Measurements from ENCODE around the gene B9D2. TPM values are rescaled to one million over a fixed set of nuclear protein-coding genes. Genes with fewer than 3 reads are reported as not detected.
"Not testable (repeated sequence)": the region's sequence is repeated elsewhere in the genome, so short reads cannot be mapped to it uniquely, and the experiment has no call there.

Gene B9D2
- total and polyA plus RNA-seq, 9 donors: 0.83 to 7.2 (median 4.7) TPM

DNA sequence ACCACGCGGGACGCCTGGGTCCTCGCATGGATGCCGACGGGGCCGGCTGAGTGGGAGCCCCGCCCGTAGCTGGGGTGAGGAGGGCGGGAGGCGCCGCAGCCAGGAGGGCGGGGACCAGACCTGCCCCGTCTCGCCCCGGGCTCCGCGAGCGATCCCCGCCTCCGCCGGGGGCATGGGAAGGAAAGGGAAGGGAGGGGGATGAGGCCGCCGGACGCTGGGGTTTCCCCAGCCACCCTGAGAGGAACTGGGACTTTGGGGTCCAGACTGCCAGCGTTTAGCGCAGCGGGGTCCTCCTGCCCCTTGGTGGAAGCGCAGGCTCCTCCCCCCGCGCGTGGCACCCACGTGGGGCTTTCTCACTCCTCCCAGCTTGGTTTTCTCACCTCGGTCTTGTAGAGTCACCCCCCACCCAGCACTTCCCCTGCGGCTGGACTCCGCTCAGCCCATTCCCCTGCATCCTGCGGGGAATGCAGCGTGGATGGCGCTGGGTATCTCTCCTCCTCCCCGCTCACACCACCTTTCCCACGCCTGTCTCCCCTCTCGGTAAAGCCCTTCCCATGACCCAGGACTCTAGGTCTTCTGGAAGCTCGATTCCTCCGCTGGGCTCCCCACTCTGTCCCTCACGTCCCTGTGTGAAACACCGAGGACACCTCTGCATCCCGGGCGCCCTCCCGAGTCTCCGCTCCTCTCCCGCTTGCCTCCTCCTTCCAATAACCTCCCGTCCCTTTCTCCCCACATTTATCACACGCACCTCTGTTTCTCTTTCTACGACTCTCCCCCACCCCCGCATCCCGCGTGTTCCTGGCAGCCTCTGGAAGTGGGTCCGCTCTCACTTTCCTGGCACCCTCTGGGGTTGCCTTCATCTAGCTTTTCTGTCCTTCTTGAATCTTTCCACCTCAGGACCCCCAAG lies 12.4 kb downstream of the B9D2 start:
- H3K4me1 ChIP-seq (ENCODE audit: insufficient read depth): peaks cover 12% of the 10 kb centered on the region
- intact Hi-C loops (cut with DNase I): loop anchor here in 2 of 4 donors (2.0 to 5.0 kb wide), 2 partner anchors 27 to 39 kb away; partner anchors contain the start of gene CCDC97 (in 1 of the 2)

DNA sequence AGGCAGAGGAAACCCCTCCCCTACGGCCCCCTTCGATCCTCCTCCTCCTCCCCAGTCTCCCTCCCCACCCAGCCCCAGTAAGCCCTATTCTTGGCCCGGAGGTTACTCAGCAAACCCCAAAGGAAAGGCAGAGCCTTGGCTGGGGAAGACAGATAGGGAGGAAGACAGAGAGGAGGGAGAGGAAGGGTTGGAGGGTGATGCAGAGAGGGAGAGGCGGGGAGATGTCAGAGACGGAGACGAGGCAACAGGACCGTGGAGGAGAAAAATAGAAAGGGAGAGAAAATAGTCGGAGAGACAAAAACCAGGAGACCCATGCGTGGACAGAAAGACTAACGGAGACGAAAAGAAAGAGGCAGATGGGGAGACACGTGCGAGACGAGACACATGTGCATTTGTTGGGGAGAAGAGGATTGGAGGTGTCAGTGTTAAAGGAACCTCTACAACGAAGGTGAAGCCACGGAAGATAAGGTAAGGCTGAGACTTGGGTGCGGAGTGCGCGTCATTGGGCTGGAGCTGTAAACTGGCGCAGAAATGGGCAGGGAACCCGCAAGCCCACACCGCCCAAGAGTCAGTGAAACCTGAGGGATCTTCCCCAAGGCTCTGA lies 13.1 kb downstream of the B9D2 start:
- H3K27me3 ChIP-seq: no peaks in the 10 kb centered on the region
- no peaks in the 10 kb centered on the region for H3K9me3 ChIP-seq
- peak overlapping the region; percentile 25 to 77 for H3K27ac ChIP-seq
- 6 to 11% (median 10%) methylated on average over 22 of the region's 22 CpGs for WGBS, 3 donors
- H3K4me1 ChIP-seq (ENCODE audit: insufficient read depth): peaks cover 12% of the 10 kb centered on the region
- no peak for TF ChIP-seq CTCF (IDR thresholded peaks at IDR 0.05)
- DNase-seq: no peak
- H3K4me3 ChIP-seq: peak overlapping the region; percentile 60
- intact Hi-C loops (cut with DNase I): loop anchor here in 1 of 4 donors (5.0 kb wide), 1 partner anchor 39 kb away; the partner anchor contains the start of gene CCDC97
- no peaks in the 10 kb centered on the region for H3K36me3 ChIP-seq

More for the DNA sequence above, 12.4 kb downstream of the B9D2 start:
- peak; percentile 53 to 74 (median 61) for DNase-seq
- WGBS, 3 donors: 0 to 1% (median 0%) methylated on average over 46 to 58 of the region's 58 CpGs
- Histone ChIP-seq H3K27me3 (no peaks in the 10 kb centered on the region), H3K9me3 (no peaks in the 10 kb centered on the region), H3K27ac (peak overlapping the region; percentile 25 to 77), H3K4me3 (peak overlapping the region; percentile 60), H3K36me3 (no peaks in the 10 kb centered on the region)
- TF ChIP-seq CTCF (IDR thresholded peaks at IDR 0.05): no peak
- no peak for TF ChIP-seq EP300 (IDR thresholded peaks at IDR 0.05)
- no peak for TF ChIP-seq POLR2A (IDR thresholded peaks at IDR 0.05)

DNA sequence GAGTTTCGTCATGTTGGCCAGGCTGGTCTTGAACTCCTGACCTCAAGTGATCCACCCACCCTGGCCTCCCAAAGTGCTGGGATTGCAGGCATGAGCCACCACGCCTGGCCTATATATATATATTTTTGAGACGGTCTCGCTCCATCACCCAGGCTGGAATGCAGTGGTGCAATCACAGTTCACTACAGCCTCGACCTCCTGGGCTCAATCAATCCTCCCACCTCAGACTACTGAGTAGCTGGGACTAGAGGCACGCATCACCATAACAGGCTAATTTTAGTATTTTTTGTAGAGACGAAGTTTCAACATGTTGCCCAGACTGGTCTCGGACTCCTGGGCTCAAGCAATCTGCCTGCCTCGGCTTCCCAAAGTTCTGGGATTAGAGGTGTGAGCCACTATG lies 17.0 kb downstream of the B9D2 start:
- WGBS, 3 donors: 86 to 93% (median 89%) methylated on average over 9 of the region's 9 CpGs
- DNase-seq; H3K4me3 ChIP-seq; H3K9me3 ChIP-seq; intact Hi-C loops (cut with DNase I); H3K4me1 ChIP-seq (ENCODE audit: insufficient read depth); H3K27me3 ChIP-seq; H3K36me3 ChIP-seq; H3K27ac ChIP-seq: not testable (repeated sequence)

GRCh38 chr19:41344162-41344561 lies 19.8 kb downstream of the B9D2 start:
- 96 to 100% (median 98%) methylated on average over 2 of the region's 2 CpGs for WGBS, 3 donors
- no peak for DNase-seq
- H3K4me3 ChIP-seq: no peak overlapping the region
- H3K9me3 ChIP-seq: no peaks in the 10 kb centered on the region
- no peaks in the 10 kb centered on the region for H3K27me3 ChIP-seq
- H3K27ac ChIP-seq: no peak overlapping the region
- no peaks in the 10 kb centered on the region for H3K36me3 ChIP-seq
- TF ChIP-seq EP300 (IDR thresholded peaks at IDR 0.05): no peak
- no peak for TF ChIP-seq POLR2A (IDR thresholded peaks at IDR 0.05)
- TF ChIP-seq CTCF (IDR thresholded peaks at IDR 0.05): no peak
- intact Hi-C loops (cut with DNase I): no loop called here
- H3K4me1 ChIP-seq (ENCODE audit: insufficient read depth): no peaks in the 10 kb centered on the region

Measured in ovary (tissue), 9 donors.